ENCODE measurements around the gene CDC5L. TPM values are rescaled to one million over a fixed set of nuclear protein-coding genes. Genes with fewer than 3 reads are reported as not detected.

CDC5L gene
- total and polyA plus RNA-seq, 2 of the 13 experiments (the other 11 are each of a cell fraction or from before 2014, with no cell fraction given), result 11.0 to 34.2 TPM

DNA sequence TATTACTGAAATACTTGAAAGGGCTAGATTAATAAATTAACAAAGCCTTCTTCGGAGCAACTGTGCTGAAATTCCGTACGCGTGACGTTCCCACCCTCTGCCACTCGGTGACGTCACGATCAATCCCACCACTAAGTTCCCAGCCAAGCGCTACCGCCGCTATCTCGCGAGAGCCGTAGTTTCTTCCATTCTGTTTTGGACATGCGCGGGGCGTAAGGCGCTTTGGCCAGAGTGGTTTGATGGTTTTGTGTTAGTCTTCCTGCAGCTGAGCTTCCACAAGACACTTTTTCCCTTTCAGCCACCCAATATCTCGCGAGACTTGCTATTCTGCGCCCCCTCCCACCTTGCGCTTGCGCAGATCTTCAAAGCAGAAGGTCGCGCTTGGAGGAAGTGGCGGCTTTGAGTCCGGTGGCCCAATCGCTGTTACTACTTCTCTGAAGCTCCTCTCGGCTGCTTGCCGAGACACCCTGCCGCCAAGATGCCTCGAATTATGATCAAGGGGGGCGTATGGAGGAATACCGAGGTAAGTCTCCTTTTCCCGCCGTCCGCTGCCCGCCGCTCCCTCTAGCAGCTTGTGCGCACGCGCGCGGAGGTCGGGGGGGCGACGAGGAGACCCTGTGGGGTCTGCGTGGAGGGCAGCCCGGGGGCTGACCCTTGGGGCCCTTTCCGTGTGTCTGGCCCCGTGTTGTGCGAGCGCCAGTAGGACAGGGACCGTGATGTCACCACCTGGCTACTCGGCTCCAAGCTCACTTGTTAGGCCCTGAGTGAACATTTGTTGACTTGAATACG, at the start of gene CDC5L (continued):
- TF ChIP-seq ZFP91 (CRISPR knock-in tag; IDR thresholded peaks at IDR 0.05; ENCODE audit: borderline replicate concordance) (peak; percentile 85), TSC22D2 (CRISPR knock-in tag; IDR thresholded peaks at IDR 0.05; ENCODE audit: borderline replicate concordance) (peak; percentile 30; the same call in 1 of the 2 replicates), SATB2 (CRISPR knock-in tag; IDR thresholded peaks at IDR 0.05) (no peak), NR2F1 (CRISPR knock-in tag; IDR thresholded peaks at IDR 0.05) (peak; percentile 64 to 66; a peak in 2 of 4 replicates), ZNF33A (CRISPR knock-in tag; IDR thresholded peaks at IDR 0.05; ENCODE audit: borderline replicate concordance) (peak; percentile 97; the same call in 1 of the 2 replicates), MAFK (conservative IDR thresholded peaks at IDR 0.05 in 1 of 2, IDR thresholded peaks at IDR 0.05 in 1 of 2; ENCODE audit: low read length in 2 of 2) (no peak; a peak in 1 of 4 replicates), ZNF207 (IDR thresholded peaks at IDR 0.05; ENCODE audit: borderline replicate concordance) (no peak), U2AF1 (optimal IDR thresholded peaks at IDR 0.05; ENCODE audit: low read depth, low read length) (peak; percentile 61), STAG1 (CRISPR knock-in tag; IDR thresholded peaks at IDR 0.05) (no peak), TAF15 (IDR thresholded peaks at IDR 0.05; ENCODE audit: low read depth, low read length, poor library complexity, severe bottlenecking) (peak; percentile 33), TOPORS (CRISPR knock-in tag; IDR thresholded peaks at IDR 0.05) (peak; percentile 60; the same call in 1 of the 2 replicates), ATRX (CRISPR knock-in tag; IDR thresholded peaks at IDR 0.05; ENCODE audit: borderline replicate concordance) (no peak), HHEX (CRISPR knock-in tag; IDR thresholded peaks at IDR 0.05) (0 out of 2 replicates have a peak, but pooled peaks have one; percentile 24), WIZ (CRISPR knock-in tag; IDR thresholded peaks at IDR 0.05) (no peak; the same call in 1 of the 2 replicates), ZNF652 (CRISPR knock-in tag; IDR thresholded peaks at IDR 0.05; ENCODE audit: borderline replicate concordance, low read depth) (no peak)
- TF ChIP-seq, protein P1, sequence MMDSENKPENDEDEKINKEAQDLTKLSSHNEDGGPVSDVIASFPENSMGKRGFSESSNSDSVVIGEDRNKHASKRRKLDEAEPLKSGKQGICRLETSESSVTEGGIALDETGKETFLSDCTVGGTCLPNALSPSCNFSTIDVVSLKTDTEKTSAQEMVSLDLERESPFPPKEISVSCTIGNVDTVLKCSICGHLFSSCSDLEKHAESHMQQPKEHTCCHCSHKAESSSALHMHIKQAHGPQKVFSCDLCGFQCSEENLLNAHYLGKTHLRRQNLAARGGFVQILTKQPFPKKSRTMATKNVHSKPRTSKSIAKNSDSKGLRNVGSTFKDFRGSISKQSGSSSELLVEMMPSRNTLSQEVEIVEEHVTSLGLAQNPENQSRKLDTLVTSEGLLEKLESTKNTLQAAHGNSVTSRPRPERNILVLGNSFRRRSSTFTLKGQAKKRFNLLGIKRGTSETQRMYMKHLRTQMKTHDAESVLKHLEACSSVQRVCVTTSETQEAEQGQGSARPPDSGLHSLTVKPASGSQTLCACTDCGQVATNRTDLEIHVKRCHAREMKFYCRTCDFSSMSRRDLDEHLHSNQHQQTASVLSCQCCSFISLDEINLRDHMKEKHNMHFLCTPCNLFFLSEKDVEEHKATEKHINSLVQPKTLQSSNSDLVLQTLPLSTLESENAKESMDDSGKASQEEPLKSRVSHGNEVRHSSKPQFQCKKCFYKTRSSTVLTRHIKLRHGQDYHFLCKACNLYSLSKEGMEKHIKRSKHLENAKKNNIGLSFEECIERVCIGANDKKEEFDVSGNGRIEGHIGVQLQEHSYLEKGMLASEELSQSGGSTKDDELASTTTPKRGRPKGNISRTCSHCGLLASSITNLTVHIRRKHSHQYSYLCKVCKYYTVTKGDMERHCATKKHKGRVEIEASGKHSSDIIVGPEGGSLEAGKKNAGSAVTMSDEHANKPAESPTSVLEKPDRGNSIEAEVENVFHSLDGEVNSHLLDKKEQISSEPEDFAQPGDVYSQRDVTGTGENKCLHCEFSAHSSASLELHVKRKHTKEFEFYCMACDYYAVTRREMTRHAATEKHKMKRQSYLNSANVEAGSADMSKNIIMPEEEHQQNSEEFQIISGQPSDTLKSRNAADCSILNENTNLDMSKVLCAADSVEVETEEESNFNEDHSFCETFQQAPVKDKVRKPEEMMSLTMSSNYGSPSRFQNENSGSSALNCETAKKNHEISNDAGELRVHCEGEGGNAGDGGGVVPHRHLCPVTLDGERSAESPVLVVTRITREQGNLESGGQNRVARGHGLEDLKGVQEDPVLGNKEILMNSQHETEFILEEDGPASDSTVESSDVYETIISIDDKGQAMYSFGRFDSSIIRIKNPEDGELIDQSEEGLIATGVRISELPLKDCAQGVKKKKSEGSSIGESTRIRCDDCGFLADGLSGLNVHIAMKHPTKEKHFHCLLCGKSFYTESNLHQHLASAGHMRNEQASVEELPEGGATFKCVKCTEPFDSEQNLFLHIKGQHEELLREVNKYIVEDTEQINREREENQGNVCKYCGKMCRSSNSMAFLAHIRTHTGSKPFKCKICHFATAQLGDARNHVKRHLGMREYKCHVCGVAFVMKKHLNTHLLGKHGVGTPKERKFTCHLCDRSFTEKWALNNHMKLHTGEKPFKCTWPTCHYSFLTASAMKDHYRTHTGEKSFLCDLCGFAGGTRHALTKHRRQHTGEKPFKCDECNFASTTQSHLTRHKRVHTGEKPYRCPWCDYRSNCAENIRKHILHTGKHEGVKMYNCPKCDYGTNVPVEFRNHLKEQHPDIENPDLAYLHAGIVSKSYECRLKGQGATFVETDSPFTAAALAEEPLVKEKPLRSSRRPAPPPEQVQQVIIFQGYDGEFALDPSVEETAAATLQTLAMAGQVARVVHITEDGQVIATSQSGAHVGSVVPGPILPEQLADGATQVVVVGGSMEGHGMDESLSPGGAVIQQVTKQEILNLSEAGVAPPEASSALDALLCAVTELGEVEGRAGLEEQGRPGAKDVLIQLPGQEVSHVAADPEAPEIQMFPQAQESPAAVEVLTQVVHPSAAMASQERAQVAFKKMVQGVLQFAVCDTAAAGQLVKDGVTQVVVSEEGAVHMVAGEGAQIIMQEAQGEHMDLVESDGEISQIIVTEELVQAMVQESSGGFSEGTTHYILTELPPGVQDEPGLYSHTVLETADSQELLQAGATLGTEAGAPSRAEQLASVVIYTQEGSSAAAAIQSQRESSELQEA (CRISPR knock-in tag; IDR thresholded peaks at IDR 0.05; ENCODE audit: not compliant biosample characterization), result peak; percentile 95
- TF ChIP-seq, protein P2, sequence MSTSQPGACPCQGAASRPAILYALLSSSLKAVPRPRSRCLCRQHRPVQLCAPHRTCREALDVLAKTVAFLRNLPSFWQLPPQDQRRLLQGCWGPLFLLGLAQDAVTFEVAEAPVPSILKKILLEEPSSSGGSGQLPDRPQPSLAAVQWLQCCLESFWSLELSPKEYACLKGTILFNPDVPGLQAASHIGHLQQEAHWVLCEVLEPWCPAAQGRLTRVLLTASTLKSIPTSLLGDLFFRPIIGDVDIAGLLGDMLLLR (CRISPR knock-in tag; IDR thresholded peaks at IDR 0.05), result peak; percentile 62
